Effector CD4-positive, alpha-beta T cell (primary cell): ENCODE results near the gene MVD.
"Not testable (repeated sequence)": the region's sequence is repeated elsewhere in the genome, so short reads cannot be mapped to it uniquely, and the experiment has no call there.

ENCODE experiments used
- DNase-seq: peaks from one replicate; pipeline ENCODE4 v3.0.0-alpha.2; 2020

MVD gene

GRCh38 chr16:88622866-88623265 is 40.0 kb downstream of the MVD start:
- DNase-seq: no peak

GRCh38 chr16:88622125-88622524 is 40.8 kb downstream of the MVD start:
- DNase-seq: no peak

- peak; percentile 66 for DNase-seq
Measured at GRCh38 chr16:88619859-88620815, 42.8 kb downstream of the MVD start.

GRCh38 chr16:88618956-88619667 is 43.8 kb downstream of the MVD start:
- no peak for DNase-seq

GRCh38 chr16:88618182-88618955 is 44.5 kb downstream of the MVD start:
- DNase-seq: no peak

- no peak for DNase-seq
Measured at GRCh38 chr16:88617268-88618031, 45.4 kb downstream of the MVD start.

- no peak for DNase-seq
Measured at GRCh38 chr16:88616736-88617135, 46.2 kb downstream of the MVD start.

GRCh38 chr16:88616320-88616719 is 46.6 kb downstream of the MVD start:
- no peak for DNase-seq

GRCh38 chr16:88614818-88615580 is 47.9 kb downstream of the MVD start:
- DNase-seq: no peak

- no peak for DNase-seq
Measured at GRCh38 chr16:88613911-88614817, 48.7 kb downstream of the MVD start.

GRCh38 chr16:88613293-88613692 is 49.6 kb downstream of the MVD start:
- DNase-seq: no peak

GRCh38 chr16:88610909-88611812 is 51.7 kb downstream of the MVD start:
- DNase-seq: no peak

- no peak for DNase-seq
Measured at GRCh38 chr16:88610080-88610479, 52.8 kb downstream of the MVD start.

- not testable (repeated sequence) for DNase-seq
Measured at GRCh38 chr16:88609426-88609825, 53.5 kb downstream of the MVD start.

- no peak for DNase-seq
Measured at GRCh38 chr16:88608076-88608475, 54.8 kb downstream of the MVD start.

GRCh38 chr16:88606148-88606757 is 56.6 kb downstream of the MVD start:
- no peak for DNase-seq

GRCh38 chr16:88605186-88606147 is 57.4 kb downstream of the MVD start:
- no peak for DNase-seq

- DNase-seq: no peak
Measured at GRCh38 chr16:88602091-88602490, 60.8 kb downstream of the MVD start.
